ENCODE data around the gene AP1B1. TPM values are rescaled to one million over a fixed set of nuclear protein-coding genes. Genes with fewer than 3 reads are reported as not detected.
"Not testable (repeated sequence)": the region's sequence is repeated elsewhere in the genome, so short reads cannot be mapped to it uniquely, and the experiment has no call there.

The AP1B1 gene
- total RNA-seq, 2 donors from 2014 or later, result 33.8 to 83.7 TPM

GRCh38 chr22:29379258-29379657 lies 9.1 kb downstream of the AP1B1 start:
- Mint-ChIP-seq H3K27ac (peak overlapping the region; percentile 70), H3K4me1 (peaks cover 26% of the 10 kb centered on the region), H3K27me3 (no peaks in the 10 kb centered on the region), H3K9me3 (no peaks in the 10 kb centered on the region), H3K36me3 (ENCODE audit: low read depth) (peaks cover 52% of the 10 kb centered on the region), H3K4me3 (no peak overlapping the region)
- ATAC-seq (replicated peaks), result no peak

GRCh38 chr22:29377979-29378378 lies 10.4 kb downstream of the AP1B1 start:
- Mint-ChIP-seq H3K36me3 (ENCODE audit: low read depth) (peaks cover 51% of the 10 kb centered on the region), H3K4me1 (peaks cover 24% of the 10 kb centered on the region), H3K27me3 (no peaks in the 10 kb centered on the region), H3K4me3 (no peak overlapping the region), H3K27ac (no peak overlapping the region), H3K9me3 (no peaks in the 10 kb centered on the region)
- no peak for ATAC-seq (replicated peaks)

GRCh38 chr22:29376705-29377104 lies 11.7 kb downstream of the AP1B1 start:
- H3K4me1 Mint-ChIP-seq, result peaks cover 21% of the 10 kb centered on the region
- not testable (repeated sequence) for ATAC-seq (replicated peaks); H3K9me3 Mint-ChIP-seq; H3K4me3 Mint-ChIP-seq; H3K27ac Mint-ChIP-seq; H3K27me3 Mint-ChIP-seq
- H3K36me3 Mint-ChIP-seq (ENCODE audit: low read depth), result peaks cover 52% of the 10 kb centered on the region

- H3K36me3 Mint-ChIP-seq (ENCODE audit: low read depth), result peaks cover 64% of the 10 kb centered on the region
- H3K4me1 Mint-ChIP-seq, result peaks cover 11% of the 10 kb centered on the region
- H3K4me3 Mint-ChIP-seq, result no peak overlapping the region
- ATAC-seq (replicated peaks), result peak; percentile 23
- peak overlapping the region; percentile 3 for H3K27ac Mint-ChIP-seq
- H3K9me3 Mint-ChIP-seq, result no peaks in the 10 kb centered on the region
- H3K27me3 Mint-ChIP-seq, result no peaks in the 10 kb centered on the region
These were observed 12.8 kb downstream of the AP1B1 start for GRCh38 chr22:29375398-29376076.

GRCh38 chr22:29374806-29375205 lies 13.6 kb downstream of the AP1B1 start:
- H3K27me3 Mint-ChIP-seq; ATAC-seq (replicated peaks); H3K27ac Mint-ChIP-seq; H3K4me1 Mint-ChIP-seq; H3K4me3 Mint-ChIP-seq; H3K9me3 Mint-ChIP-seq: not testable (repeated sequence)
- peaks cover 71% of the 10 kb centered on the region for H3K36me3 Mint-ChIP-seq (ENCODE audit: low read depth)

GRCh38 chr22:29374401-29374800 lies 14.0 kb downstream of the AP1B1 start:
- H3K27ac Mint-ChIP-seq, result no peak overlapping the region
- no peak overlapping the region for H3K4me3 Mint-ChIP-seq
- no peak for ATAC-seq (replicated peaks)

GRCh38 chr22:29370537-29370936 lies 17.8 kb downstream of the AP1B1 start:
- no peak overlapping the region for H3K4me3 Mint-ChIP-seq
- H3K9me3 Mint-ChIP-seq, result no peaks in the 10 kb centered on the region
- no peak overlapping the region for H3K27ac Mint-ChIP-seq
- H3K4me1 Mint-ChIP-seq, result peaks cover 9% of the 10 kb centered on the region
- H3K27me3 Mint-ChIP-seq, result no peaks in the 10 kb centered on the region
- peaks cover 73% of the 10 kb centered on the region for H3K36me3 Mint-ChIP-seq (ENCODE audit: low read depth)
- no peak for ATAC-seq (replicated peaks)

More at GRCh38 chr22:29374401-29374800, 14.0 kb downstream of the AP1B1 start:
- Mint-ChIP-seq H3K9me3 (no peaks in the 10 kb centered on the region), H3K4me1 (peaks cover 6% of the 10 kb centered on the region), H3K36me3 (ENCODE audit: low read depth) (peaks cover 71% of the 10 kb centered on the region), H3K27me3 (no peaks in the 10 kb centered on the region)

- ATAC-seq (replicated peaks), result no peak
- peaks cover 5% of the 10 kb centered on the region for H3K4me1 Mint-ChIP-seq
- H3K27me3 Mint-ChIP-seq, result no peaks in the 10 kb centered on the region
- no peak overlapping the region for H3K4me3 Mint-ChIP-seq
- H3K36me3 Mint-ChIP-seq (ENCODE audit: low read depth), result peaks cover 73% of the 10 kb centered on the region
- H3K9me3 Mint-ChIP-seq, result no peaks in the 10 kb centered on the region
- H3K27ac Mint-ChIP-seq, result no peak overlapping the region
These were observed 18.9 kb downstream of the AP1B1 start for GRCh38 chr22:29369460-29369859.

- no peak for ATAC-seq (replicated peaks)
- Mint-ChIP-seq H3K4me1 (no peaks in the 10 kb centered on the region), H3K27me3 (no peaks in the 10 kb centered on the region), H3K36me3 (ENCODE audit: low read depth) (peaks cover 70% of the 10 kb centered on the region), H3K27ac (no peak overlapping the region), H3K4me3 (no peak overlapping the region), H3K9me3 (no peaks in the 10 kb centered on the region)
These were observed 28.9 kb downstream of the AP1B1 start for GRCh38 chr22:29359469-29359868.

- H3K4me3 Mint-ChIP-seq; ATAC-seq (replicated peaks); H3K27ac Mint-ChIP-seq; H3K4me1 Mint-ChIP-seq; H3K9me3 Mint-ChIP-seq; H3K27me3 Mint-ChIP-seq: not testable (repeated sequence)
- peaks cover 90% of the 10 kb centered on the region for H3K36me3 Mint-ChIP-seq (ENCODE audit: low read depth)
These were observed 31.0 kb downstream of the AP1B1 start for GRCh38 chr22:29357193-29357890.

- no peak for ATAC-seq (replicated peaks)
- no peaks in the 10 kb centered on the region for H3K4me1 Mint-ChIP-seq
- H3K27ac Mint-ChIP-seq, result no peak overlapping the region
- no peak overlapping the region for H3K4me3 Mint-ChIP-seq
- H3K27me3 Mint-ChIP-seq, result no peaks in the 10 kb centered on the region
- peaks cover 92% of the 10 kb centered on the region for H3K36me3 Mint-ChIP-seq (ENCODE audit: low read depth)
- H3K9me3 Mint-ChIP-seq, result no peaks in the 10 kb centered on the region
These were observed 34.5 kb downstream of the AP1B1 start for GRCh38 chr22:29353860-29354259.

GRCh38 chr22:29353286-29353685 lies 35.1 kb downstream of the AP1B1 start:
- Mint-ChIP-seq H3K4me3 (no peak overlapping the region), H3K4me1 (no peaks in the 10 kb centered on the region), H3K9me3 (no peaks in the 10 kb centered on the region), H3K27me3 (no peaks in the 10 kb centered on the region), H3K36me3 (ENCODE audit: low read depth) (peaks cover 92% of the 10 kb centered on the region), H3K27ac (no peak overlapping the region)
- ATAC-seq (replicated peaks), result no peak

GRCh38 chr22:29352778-29353177 lies 35.6 kb downstream of the AP1B1 start:
- ATAC-seq (replicated peaks), result no peak
- Mint-ChIP-seq H3K4me3 (no peak overlapping the region), H3K36me3 (ENCODE audit: low read depth) (peaks cover 92% of the 10 kb centered on the region), H3K27me3 (no peaks in the 10 kb centered on the region), H3K9me3 (no peaks in the 10 kb centered on the region), H3K4me1 (no peaks in the 10 kb centered on the region), H3K27ac (no peak overlapping the region)

- Mint-ChIP-seq H3K4me3 (no peak overlapping the region), H3K9me3 (no peaks in the 10 kb centered on the region), H3K4me1 (no peaks in the 10 kb centered on the region), H3K36me3 (ENCODE audit: low read depth) (peaks cover 99% of the 10 kb centered on the region), H3K27ac (peak overlapping the region; percentile 38), H3K27me3 (no peaks in the 10 kb centered on the region)
- no peak for ATAC-seq (replicated peaks)
These were observed 36.5 kb downstream of the AP1B1 start for GRCh38 chr22:29351891-29352290.

- Mint-ChIP-seq H3K36me3 (ENCODE audit: low read depth) (peaks cover 99% of the 10 kb centered on the region), H3K27ac (peak overlapping the region; percentile 38), H3K4me1 (no peaks in the 10 kb centered on the region), H3K9me3 (no peaks in the 10 kb centered on the region), H3K4me3 (no peak overlapping the region), H3K27me3 (no peaks in the 10 kb centered on the region)
- no peak for ATAC-seq (replicated peaks)
These were observed 37.3 kb downstream of the AP1B1 start for GRCh38 chr22:29351042-29351441.

All from activated T-helper 17 cell treated with anti-CD3 and anti-CD28 coated beads, Interleukin-2, amount 50 U/mL, for 72 hours (primary cell).